NCI-H2227 (cell line): ENCODE data around the gene LGALS7.
"Not testable (repeated sequence)": the region's sequence is repeated elsewhere in the genome, so short reads cannot be mapped to it uniquely, and the experiment has no call there.

Experiments used
- DNase-seq: peaks from one replicate; lab custom pipeline; 2025; ENCODE audit not compliant: unreplicated experiment; lab: John Stamatoyannopoulos, UW

Gene LGALS7

DNA sequence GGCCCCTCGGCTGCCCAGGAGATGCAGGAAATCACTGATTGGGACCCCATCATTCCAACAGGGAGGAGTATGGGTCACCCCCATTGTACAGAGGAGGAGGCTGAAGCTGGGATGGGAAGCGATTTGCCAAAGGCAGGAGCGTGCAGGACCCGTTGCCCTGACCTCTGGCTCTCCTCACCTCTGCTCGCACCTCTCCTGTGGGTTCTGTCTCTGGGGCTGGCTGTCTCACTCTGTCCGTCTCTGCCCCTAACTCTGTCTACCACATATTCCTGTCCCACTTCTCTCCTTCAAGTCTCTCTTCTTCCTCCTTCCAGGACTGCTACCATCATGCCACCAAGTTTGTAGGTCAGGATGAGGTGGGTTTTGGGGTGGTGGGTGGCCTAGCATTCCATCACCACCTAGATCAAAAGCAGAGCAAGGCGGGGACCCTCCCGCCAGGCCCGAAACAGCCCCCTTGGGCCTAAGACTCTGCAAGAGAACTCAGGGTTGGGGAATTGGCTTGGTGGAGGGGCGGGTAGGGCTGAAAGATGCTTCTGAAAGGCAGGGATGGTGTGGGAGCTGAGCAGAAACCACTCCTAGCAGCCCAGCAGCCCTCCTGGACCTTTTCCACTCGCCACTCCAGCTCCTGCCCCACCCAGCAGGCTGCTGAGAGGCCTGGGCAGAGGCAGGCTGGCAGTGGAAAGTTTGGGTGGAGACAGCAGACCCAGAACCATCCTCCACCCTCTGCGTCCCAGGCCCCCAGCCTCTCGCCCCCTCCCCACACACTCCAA lies 1.0 kb upstream of the LGALS7 start:
- DNase-seq, result no peak

DNA sequence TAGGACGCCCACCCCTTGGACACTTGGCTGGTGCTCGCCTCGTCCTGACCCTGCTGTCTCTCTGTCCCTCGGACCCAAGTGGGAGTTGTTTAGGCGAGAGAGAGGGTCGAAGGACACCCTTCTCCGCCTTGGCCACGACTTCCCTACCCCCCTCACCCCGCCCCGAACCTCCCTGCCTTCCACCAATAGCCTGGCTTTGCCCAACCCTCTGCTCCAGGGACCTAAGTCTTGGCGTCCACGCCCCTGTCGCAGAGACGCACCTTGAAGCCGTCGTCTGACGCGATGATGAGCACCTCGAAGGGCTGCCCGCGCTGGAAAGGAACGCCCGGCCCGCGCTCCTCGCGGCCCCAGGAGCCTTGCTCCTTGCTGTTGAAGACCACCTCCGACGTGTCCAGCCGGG lies 1.7 kb downstream of the LGALS7 start:
- DNase-seq, result not testable (repeated sequence)

DNA sequence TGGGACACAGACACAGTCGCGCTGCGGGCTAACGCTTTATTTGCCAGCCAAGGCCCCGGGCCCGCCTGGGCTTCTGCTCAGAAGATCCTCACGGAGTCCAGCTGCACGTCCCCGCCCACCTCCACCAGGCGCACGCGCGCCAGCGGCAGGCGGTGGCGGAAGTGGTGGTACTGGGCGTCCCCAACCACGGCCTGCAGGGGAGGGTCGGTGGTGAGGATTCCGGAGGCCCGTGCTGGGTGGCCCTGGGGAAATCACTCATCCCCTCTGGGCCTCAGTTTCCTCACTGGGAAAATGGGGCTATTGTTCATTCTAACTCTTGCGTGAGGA lies 2.4 kb downstream of the LGALS7 start:
- DNase-seq, result not testable (repeated sequence)

DNA sequence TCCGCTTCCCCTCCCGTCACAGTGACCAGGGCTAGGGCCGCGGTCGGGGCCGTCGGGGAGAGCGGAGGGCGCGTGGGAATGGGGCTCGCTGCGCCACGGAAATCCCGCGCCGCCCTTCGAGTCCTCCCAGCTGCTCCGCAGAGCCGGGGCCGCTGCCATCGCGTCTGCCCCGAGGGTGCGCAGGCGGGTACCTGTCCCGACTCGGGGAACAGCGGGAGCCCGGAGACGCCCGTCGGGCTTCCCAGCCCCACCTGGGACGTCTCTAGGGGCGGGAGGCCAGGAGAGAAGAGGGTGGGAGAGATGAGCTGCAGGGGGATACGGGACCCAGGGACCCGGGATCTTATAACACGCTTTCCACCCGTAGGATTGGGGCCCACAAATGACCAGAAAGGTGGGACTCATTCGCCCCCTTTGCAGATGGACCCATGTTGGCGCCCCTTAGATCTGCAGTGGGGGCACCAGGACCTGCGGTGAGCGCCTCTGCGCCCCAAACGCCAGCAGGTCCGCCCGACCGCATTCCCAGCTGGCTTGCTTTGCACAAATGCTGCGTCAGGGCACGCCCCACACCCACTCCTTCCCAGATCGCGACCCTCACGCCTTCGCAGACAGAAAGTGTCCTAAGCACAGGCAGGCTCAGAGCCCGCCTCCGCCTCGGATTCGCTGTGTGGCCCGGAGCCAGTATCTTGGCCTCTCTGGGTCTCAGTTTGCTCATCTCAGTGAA lies 2.9 kb downstream of the LGALS7 start:
- DNase-seq, result not testable (repeated sequence)

DNA sequence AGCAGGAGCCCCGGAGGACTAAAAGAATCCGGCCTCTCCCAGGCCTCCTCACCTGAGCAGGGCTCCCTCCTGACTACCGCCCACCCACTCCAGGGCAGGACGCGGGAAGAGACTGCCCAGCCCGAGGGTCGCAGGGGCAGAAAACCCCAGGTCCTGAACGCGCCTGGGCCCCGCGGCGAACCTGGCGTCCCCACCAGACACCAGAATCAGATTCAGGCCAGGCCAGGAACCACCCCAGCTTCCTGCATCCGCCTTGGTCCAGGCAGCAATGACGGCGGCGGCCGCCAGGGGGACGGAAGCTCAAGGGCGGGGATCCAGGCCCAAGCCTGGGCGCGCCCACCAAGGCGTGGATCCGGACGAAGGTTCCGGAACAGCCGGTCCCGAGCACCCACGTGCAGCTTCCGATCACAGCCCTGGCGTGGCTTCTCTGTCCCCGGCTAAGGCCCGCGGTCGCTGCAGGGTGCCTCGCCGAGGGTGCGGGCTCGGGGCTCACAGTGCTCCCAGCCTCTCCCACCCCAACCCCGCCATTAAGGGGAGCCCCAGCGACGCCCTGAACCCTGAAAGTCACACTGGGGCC lies 3.6 kb downstream of the LGALS7 start:
- peak; percentile 78 for DNase-seq

DNA sequence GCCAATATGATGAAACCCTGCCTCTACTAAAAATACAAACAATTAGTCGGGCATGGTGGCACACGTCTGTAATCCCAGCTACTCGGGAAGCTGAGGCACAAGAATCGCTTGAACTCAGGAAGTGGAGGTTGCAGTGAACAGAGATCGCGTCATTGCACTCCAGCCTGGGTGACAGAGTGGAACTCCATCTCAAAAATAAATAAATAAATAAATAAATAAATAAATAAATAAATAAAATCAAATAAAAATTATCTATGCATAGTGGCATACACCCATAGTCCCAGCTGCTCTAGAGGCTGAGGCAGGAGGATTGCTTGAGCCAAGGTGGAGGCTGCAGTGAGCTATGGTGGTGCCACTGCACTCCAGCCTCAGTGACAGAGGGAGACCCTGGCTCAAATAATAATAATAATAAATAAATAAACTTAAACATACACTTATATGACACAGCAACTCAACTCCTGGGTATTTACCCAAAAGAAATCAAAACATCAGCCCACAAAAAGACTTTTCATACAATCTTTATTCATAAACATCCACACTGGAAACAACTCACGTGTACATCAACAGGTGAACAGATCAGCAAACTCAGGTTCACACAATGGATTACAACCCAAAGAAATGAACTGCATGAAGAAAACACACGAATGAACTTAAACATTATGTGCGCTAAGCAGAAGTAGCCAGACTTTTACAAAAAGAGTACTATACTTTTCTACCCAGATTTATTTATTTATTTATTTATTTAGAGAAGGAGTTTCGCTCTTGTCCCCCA lies 6.9 kb downstream of the LGALS7 start:
- DNase-seq, result no peak

DNA sequence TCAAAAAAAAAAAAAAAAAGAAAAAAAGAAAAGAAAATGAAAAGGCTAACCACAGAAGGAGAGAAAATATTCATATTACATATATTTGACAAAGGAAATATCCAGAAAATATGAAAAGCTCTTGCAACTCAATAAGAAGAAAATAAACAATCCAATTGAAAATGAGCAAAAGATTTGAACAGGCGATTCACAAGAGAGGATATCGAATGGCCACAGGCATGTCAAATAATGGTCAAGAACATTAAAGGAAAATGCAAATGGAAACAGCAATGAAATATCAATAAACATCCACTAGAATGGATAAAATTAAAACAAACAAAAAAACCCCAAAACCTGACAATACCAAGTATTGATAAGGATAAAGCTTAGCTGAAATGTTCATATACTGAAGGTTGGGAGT lies 8.1 kb downstream of the LGALS7 start:
- DNase-seq, result no peak

DNA sequence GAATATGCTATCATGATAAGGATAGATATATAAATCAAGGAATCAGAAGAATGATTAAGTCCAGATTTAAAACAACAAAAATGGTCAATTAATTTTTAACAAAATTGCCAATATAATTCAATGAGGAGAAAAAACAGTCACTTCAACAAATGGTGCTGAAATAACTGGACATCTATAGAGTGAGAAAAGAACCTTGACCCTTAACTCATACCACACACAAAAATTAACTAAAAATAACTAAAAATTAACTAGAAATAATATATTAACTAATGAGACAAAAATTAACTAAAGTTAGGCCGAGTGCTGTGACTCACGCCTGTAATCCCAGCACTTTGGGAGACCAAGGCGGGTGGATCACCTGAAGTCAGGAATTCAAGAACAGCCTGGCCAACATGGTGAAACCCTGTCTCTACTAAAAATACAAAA lies 9.5 kb downstream of the LGALS7 start:
- no peak for DNase-seq

DNA sequence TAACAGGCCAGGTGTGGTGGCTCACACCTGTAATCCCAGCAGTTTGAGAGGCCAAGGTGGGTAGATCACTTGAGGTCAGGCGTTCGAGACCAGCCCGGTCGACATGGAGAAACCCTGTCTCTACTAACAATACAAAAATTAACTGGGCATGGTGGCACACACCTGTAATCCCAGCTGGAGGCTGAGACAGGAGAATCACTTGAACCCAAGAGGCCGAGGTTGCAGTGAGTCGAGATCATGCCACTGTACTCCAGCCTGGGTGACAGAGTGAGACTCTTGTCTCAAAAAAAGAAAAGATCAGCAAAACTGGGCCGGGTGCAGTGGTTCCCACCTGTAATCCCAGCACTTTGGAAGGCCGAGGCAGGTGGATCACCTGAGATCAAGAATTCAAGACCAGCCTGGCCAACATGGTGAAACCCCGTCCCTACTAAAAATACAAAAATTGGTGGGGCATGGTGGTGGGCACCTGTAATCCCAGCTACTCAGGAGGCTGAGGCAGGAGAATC lies 11.4 kb downstream of the LGALS7 start:
- not testable (repeated sequence) for DNase-seq

DNA sequence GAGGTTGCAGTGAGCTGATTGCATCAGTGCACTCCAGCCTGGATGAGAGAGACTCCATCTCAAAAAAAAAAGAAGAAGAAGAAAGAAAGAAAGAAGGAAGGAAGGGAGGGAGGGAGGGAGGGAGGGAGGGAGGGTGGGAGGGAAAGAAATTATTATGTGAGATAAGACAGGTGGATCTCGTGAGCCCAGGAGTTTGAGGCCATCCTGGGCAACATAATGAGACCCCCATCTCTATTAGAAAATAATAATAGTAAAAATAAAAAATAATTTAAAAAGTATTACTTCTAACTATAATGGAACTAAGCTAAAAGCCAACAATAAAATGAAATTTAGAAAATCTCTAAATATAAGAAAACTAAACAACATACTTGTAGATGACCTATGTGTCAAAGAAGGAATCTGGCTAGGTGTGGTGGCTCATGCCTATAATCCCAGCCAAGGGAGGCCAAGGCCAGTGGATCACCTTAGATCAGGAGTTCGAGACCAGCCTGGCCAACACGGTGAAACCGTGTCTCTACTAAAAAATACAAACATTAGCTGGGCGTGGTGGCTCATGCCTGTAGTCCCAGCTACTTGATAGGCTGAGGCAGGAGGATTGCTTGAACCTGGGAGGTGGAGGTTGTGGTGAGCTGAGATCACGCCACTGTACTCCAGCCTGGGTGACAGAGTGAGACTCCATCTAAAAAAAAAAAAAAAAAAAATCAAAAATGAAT lies 12.4 kb downstream of the LGALS7 start:
- not testable (repeated sequence) for DNase-seq

DNA sequence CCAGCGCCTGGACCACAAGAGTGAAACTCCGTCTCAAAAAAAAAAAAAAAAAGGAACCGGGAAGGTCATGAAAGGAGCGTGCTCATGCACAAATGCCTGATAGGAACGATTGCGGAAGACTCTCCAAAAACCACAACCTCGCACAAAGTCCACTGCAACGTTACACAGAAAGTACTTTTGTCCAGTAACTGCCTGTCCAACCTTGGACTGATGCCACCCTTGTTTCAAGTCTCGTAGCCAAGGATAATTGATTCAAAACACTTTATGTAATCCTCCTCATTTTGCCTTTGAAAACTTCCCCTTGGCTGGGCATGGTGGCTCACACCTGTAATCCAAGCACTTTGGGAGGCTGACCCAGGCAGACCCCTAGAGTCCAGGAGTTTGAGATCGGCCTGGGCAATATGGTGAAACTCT lies 13.7 kb downstream of the LGALS7 start:
- no peak for DNase-seq

DNA sequence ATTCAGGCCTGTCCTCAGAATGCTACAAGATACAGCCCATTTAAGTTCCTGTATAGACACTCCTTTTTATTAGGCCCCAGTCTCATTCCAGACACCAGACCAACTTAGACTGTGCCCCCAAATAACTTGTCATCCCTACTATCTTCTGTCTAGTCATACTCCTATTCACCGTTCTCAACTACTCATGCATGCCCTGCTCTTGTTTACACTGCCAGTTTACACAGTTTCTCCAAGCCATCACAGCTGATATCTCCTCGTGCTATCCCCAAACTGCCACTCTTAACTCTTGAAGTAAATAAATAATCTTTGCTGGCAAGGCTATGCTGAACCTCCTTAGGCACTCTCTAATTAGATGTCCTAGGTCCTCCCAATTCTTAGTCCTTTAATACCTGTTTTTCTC lies 19.1 kb downstream of the LGALS7 start:
- not testable (repeated sequence) for DNase-seq

DNA sequence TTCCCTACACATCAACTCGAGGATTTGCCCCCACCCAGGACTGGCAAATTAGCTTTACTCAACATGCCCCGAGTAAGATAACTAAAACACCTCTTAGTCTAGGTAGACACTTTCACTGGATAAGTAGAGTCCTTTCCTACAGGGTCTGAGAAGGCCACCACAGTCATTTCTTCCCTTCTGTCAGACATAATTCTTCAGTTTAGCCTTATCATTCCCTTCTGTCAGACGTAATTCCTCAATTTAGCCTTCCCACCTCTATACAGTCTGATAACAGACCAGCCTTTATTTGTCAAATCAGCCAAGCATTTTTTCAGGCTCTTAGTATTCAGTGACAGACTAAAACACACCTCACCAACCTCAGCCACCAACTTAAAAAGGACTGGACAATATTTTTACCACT lies 19.5 kb downstream of the LGALS7 start:
- not testable (repeated sequence) for DNase-seq

DNA sequence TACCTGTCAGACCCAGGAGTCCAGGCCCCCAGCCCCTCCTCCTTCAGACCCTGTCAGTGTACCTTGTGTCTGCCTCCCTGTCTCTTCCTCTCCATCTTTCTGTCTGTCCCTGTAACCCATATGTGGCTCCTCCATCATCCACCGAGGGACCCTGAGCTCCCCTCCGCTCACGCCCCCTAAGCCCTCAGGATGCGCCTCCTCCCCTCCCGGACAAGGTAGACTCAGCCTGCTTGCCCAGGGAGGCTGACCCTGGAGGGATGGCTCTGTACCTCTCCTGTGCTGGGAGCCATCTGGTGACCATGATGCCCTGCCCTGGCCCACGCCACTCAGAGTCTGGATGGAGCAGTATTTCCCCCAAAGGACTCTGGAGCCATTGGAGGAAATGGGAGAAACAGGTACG lies 28.0 kb downstream of the LGALS7 start:
- DNase-seq, result no peak

DNA sequence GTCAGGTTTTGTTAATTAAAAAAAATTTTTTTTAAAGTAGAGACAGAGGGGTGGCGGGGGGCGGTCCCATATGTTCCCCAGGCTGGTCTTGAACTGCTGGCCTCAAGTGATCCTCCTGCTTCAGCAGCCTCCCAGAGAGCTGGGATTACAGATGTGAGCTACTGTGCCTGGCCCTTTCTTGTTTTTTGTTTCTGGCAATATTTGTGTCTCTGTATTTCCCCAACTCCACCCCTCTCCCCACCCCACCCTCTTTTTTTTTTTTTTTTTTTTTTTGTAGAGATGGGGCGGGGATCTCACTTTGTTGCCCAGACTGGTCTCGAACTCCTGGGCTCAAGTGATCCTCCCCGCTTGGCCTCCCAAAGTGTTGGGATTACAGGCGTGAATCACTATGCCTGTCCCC lies 28.4 kb downstream of the LGALS7 start:
- no peak for DNase-seq

DNA sequence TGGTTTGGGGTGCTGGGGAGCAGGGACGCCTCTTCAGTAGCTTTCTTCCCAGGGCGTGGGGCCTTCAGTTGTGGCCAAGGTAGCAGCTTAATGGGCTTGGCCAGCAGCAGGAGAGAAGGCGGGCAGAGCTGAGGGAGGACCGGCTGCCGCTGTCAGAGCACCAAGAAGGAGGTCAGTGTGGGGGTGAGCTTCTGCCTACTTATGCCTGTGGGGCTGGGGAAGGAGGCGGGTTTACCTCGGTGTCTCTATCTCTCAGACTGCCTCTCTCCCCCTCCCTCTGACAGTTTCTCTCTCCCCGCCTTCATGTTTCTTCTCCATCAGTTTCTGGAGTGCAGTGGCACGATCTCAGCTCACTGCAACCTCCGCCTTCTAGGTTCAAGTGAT lies 29.0 kb downstream of the LGALS7 start, which contains the start of gene CAPN12:
TSS of gene CAPN12 (minus strand) at position 177 of the 384 bp plus-strand sequence. CDS start 309 bp downstream, outside the sequence.
- no peak for DNase-seq

DNA sequence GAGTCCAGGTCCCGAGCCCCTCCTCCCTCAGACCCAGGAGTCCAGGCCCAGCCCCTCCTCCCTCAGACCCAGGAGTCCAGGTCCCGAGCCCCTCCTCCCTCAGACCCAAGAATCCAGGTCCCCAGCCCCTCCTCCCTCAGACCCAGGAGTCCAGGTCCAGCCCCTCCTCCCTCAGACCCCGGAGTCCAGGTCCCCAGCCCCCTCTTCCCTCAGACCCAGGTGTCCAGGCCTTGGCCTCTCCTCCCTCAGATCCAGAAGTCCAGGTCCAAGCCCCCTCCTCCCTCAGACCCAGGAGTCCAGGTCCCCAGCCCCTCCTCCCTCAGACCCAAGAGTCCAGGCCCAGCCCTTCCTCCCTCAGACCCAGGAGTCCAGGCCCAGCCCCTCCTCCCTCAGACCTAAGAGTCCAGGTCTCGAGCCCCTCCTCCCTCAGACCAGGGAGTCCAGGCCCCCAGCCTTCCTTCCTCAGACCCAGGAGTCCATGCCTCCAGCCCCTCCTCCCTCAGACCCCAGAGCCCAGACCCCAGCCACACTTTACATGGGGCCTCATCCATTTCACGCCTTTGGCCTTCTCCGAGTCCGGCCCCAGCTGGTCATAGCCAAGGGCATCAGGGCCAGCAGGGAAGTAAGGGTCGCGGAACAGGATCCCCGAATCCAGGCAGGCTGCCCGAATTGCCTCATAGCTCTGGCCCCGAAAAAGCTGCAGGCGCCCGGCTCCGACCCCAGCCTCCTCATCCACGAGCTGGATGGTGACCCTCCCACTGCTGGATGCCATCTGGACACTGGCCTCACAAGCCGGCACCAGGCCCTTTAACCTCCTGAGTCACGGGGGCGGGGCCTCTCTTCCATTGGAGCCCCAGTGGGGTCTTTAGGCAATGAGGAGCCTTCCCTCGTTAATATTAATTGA lies 29.7 kb downstream of the LGALS7 start:
- no peak for DNase-seq

DNA sequence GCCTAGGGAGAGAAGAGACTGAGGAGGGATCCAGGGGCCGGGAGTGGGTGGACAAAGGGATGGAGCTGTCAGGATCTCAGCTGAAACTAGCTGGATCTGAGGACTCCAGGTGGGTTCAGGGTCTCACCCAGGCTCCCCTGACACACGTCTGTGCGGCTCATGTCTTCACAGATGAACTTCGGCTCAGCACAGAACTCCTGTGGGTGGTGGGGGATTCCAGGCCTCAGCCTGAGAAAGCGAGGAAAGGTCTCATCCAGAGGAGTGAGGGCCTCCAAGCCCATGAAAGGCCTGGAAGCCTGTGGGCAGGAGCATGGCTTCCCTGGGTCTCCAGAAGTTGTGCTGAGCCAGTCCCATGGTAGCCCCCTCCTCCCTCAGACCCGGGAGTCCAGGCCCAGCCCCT lies 30.4 kb downstream of the LGALS7 start:
- DNase-seq, result no peak

DNA sequence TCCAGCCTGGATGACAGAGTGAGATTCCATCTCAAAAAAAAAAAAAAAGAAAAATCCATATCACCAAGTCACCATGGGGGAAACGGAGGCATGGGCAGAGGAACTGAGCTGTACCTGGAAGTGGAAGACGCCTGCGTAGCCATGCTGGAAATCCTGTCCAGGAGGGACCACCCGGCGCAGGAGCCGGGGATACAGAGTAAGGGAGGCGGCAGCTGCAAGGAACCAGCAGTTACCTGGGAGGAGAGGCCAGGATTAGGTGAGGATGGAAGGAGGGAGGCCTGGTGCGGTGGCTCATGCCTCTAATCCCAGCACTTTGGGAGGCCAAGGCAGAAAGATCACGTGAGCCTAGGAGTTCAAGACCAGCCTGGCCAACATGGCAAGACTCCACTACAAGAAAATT lies 31.0 kb downstream of the LGALS7 start:
- no peak for DNase-seq

DNA sequence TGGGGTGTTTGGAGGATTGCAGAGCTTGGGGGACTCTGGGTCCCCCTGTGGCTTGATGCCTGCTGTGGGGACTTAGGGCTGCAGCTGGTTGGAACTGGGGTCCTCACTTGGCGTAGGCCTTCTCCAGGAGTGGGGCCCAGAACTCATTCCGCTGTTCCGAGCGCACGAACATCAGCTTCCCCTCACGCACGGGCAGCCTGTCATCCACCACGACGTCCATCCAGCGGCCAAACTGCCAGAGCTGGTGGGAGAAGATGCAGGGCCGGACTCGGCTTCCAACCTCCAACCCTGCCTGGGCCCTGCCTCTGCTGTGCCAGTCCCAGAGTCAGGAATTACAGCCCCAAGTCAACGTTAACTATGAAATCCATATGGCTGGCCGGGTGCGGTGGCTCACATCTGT lies 31.6 kb downstream of the LGALS7 start:
- DNase-seq, result no peak
